H9 (cell line): Measurements from ENCODE around the gene POR. TPM values are rescaled to one million over a fixed set of nuclear protein-coding genes. Genes with fewer than 3 reads are reported as not detected.

ENCODE experiments used
- DNase-seq: peaks from one replicate; pipeline ENCODE4 v3.0.0-alpha.2; 2017
- H2AFZ ChIP-seq: one replicate; pipeline ENCODE4 v1.6.1; 2013; ENCODE audit warnings: mild to moderate bottlenecking, low read length, control low read depth, moderate library complexity
- H2AK5ac ChIP-seq: 2 replicates; pipeline ENCODE4 v1.6.1; 2013; ENCODE audit warnings: low read length, control low read depth, mixed read lengths; ENCODE audit not compliant: insufficient read length
- H2BK120ac ChIP-seq: one replicate; pipeline ENCODE4 v1.6.1; 2013; ENCODE audit warnings: low read depth, mild to moderate bottlenecking, low read length, control low read depth, inconsistent platforms; ENCODE audit not compliant: poor library complexity, severe bottlenecking
- H2BK12ac ChIP-seq: 2 replicates; pipeline ENCODE4 v1.6.1; 2013; ENCODE audit warnings: low read length, control low read depth, mixed read lengths, low read depth; ENCODE audit not compliant: insufficient read length
- H2BK15ac ChIP-seq: 2 replicates; pipeline ENCODE4 v1.6.1; 2013; ENCODE audit warnings: low read depth, low read length, control low read depth
- H2BK20ac ChIP-seq: one replicate; pipeline ENCODE4 v1.6.1; 2013; ENCODE audit warnings: low read depth, mild to moderate bottlenecking, low read length, control low read depth, inconsistent platforms; ENCODE audit not compliant: poor library complexity, severe bottlenecking
- H2BK5ac ChIP-seq: 2 replicates; pipeline ENCODE4 v1.6.1; 2013; ENCODE audit warnings: low read length, control low read depth, mixed read lengths; ENCODE audit not compliant: insufficient read length
- H3K14ac ChIP-seq: 2 replicates; pipeline ENCODE4 v1.6.1; 2013; ENCODE audit warnings: low read length, control low read depth; ENCODE audit not compliant: insufficient read depth
- H3K18ac ChIP-seq: 2 replicates; pipeline ENCODE4 v1.6.1; 2013; ENCODE audit warnings: low read depth, mild to moderate bottlenecking, mixed read lengths, low read length, control low read depth; ENCODE audit not compliant: insufficient read length
- H3K23ac ChIP-seq: 2 replicates; pipeline ENCODE4 v1.6.1; 2013; ENCODE audit warnings: low read length, control low read depth, mixed read lengths, low read depth; ENCODE audit not compliant: insufficient read length
- H3K23me2 ChIP-seq: 2 replicates; pipeline ENCODE4 v1.6.1; 2013; ENCODE audit warnings: low read depth, mild to moderate bottlenecking, mixed read lengths, low read length, control low read depth; ENCODE audit not compliant: insufficient read length, poor library complexity, severe bottlenecking
- H3K27ac ChIP-seq: 2 replicates; pipeline ENCODE4 v1.5.1; 2013; ENCODE audit warnings: low read length, control low read depth, mixed read lengths, low read depth; ENCODE audit not compliant: insufficient read length
- H3K27me3 ChIP-seq: 2 replicates; pipeline ENCODE4 v1.6.1; 2013; ENCODE audit warnings: low read length, control low read depth, inconsistent platforms; ENCODE audit not compliant: insufficient read depth
- H3K4ac ChIP-seq: 2 replicates; pipeline ENCODE4 v1.6.1; 2013; ENCODE audit warnings: low read depth, mild to moderate bottlenecking, control low read depth, inconsistent platforms, low read length, moderate library complexity
- H3K4me1 ChIP-seq: 2 replicates; pipeline ENCODE4 v1.6.1; 2013; ENCODE audit warnings: low read length, control low read depth, inconsistent platforms; ENCODE audit not compliant: insufficient read depth
- H3K4me2 ChIP-seq: 2 replicates; pipeline ENCODE4 v1.6.1; 2013; ENCODE audit warnings: low read length, control low read depth, mixed read lengths; ENCODE audit not compliant: insufficient read length, insufficient read depth
- H3K56ac ChIP-seq: 2 replicates; pipeline ENCODE4 v1.6.1; 2013; ENCODE audit warnings: low read depth, mild to moderate bottlenecking, mixed read lengths, low read length, control low read depth; ENCODE audit not compliant: insufficient read length
- H3K79me1 ChIP-seq: 2 replicates; pipeline ENCODE4 v1.6.1; 2013; ENCODE audit warnings: low read depth, mild to moderate bottlenecking, moderate library complexity, low read length, control low read depth, inconsistent platforms; ENCODE audit not compliant: insufficient read depth, poor library complexity, severe bottlenecking
- H3K79me2 ChIP-seq: 2 replicates; pipeline ENCODE4 v1.6.1; 2013; ENCODE audit warnings: low read length, control low read depth, inconsistent platforms; ENCODE audit not compliant: insufficient read depth
- H3K9ac ChIP-seq: 2 replicates; pipeline ENCODE4 v1.6.1; 2013; ENCODE audit warnings: low read length, control low read depth, mixed read lengths; ENCODE audit not compliant: insufficient read length; ENCODE audit errors: extremely low read depth
- H3K9me3 ChIP-seq: one replicate; pipeline ENCODE4 v1.6.1; 2013; ENCODE audit warnings: low read depth, low read length, inconsistent platforms; ENCODE audit not compliant: control insufficient read depth
- H3T11ph ChIP-seq: one replicate; pipeline ENCODE4 v1.6.1; 2013; ENCODE audit warnings: mild to moderate bottlenecking, low read length, control low read depth, inconsistent platforms
- H4K20me1 ChIP-seq: one replicate; pipeline ENCODE4 v1.6.1; 2013; ENCODE audit not compliant: control insufficient read depth, insufficient read length, insufficient read depth
- H4K5ac ChIP-seq: 2 replicates; pipeline ENCODE4 v1.6.1; 2013; ENCODE audit warnings: low read depth, mild to moderate bottlenecking, mixed read lengths, low read length, control low read depth; ENCODE audit not compliant: insufficient read length
- H4K8ac ChIP-seq: replicated peaks from 2 replicates; pipeline ENCODE4 v1.6.1; 2013; ENCODE audit warnings: low read length, control low read depth, mixed read lengths, low read depth; ENCODE audit not compliant: insufficient read length
- H4K91ac ChIP-seq: 2 replicates; pipeline ENCODE4 v1.6.1; 2013; ENCODE audit warnings: low read depth, mild to moderate bottlenecking, moderate library complexity, mixed read lengths, low read length, control low read depth; ENCODE audit not compliant: insufficient read length
- H3K27ac Mint-ChIP-seq, 3 experiments: 2 replicates in 2 of 3; 3 replicates in 1 of 3; pipeline ENCODE4 v1.8.0; 2020 to 2021; ENCODE audit warnings: mixed read lengths in 3 of 3, mild to moderate bottlenecking in 1 of 3, moderate library complexity in 1 of 3
- H3K27me3 Mint-ChIP-seq: 2 replicates; pipeline ENCODE4 v1.8.0; 2021; ENCODE audit warnings: low read depth, mild to moderate bottlenecking, moderate library complexity, mixed read lengths
- H3K36me3 Mint-ChIP-seq, 3 experiments: 2 replicates in 2 of 3; 3 replicates in 1 of 3; pipeline ENCODE4 v1.8.0; 2020 to 2021; ENCODE audit warnings: low read depth in 3 of 3, mixed read lengths in 3 of 3; ENCODE audit not compliant: insufficient read depth in 1 of 3
- H3K4me1 Mint-ChIP-seq, 2 experiments: 2 replicates each; pipeline ENCODE4 v1.8.0; 2020; ENCODE audit warnings: mixed read lengths in 2 of 2
- H3K4me3 Mint-ChIP-seq, 2 experiments: 2 replicates in 1 of 2; 3 replicates in 1 of 2; pipeline ENCODE4 v1.8.0; 2020 to 2021; ENCODE audit warnings: mild to moderate bottlenecking in 2 of 2, mixed read lengths in 2 of 2, moderate library complexity in 1 of 2
- H3K9me3 Mint-ChIP-seq, 2 experiments: 2 replicates in 1 of 2; 3 replicates in 1 of 2; pipeline ENCODE4 v1.8.0; 2020; ENCODE audit warnings: mild to moderate bottlenecking in 2 of 2, mixed read lengths in 2 of 2, moderate library complexity in 1 of 2
- WGBS: extraction: QIAGEN DNeasy Blood & Tissue Kit; methylation state at CpG from one replicate; pipeline ENCODE4 v1.1.7; 2013; ENCODE audit warnings: missing lambda C conversion rate, low lambda C conversion rate, mixed read lengths; ENCODE audit not compliant: insufficient read length; ENCODE audit errors: extremely low coverage; 5-methylcytosine and 5-hydroxymethylcytosine counted together
- total RNA-seq: library from RNA; stranded (reverse); gene quantifications from 2 replicates; pipeline ENCODE4 v1.2.1, GENCODE V29; 2021
- TF ChIP-seq, protein P1 (sequence below): fragments of 200-600 bp; sonication (generic); conservative IDR thresholded peaks from 3 replicates; pipeline ENCODE4 v1.8.0; 2021; ENCODE audit warnings: antibody characterized with exemption, mild to moderate bottlenecking

POR gene
- total RNA-seq, 1 experiment from 2014 or later, result 128 TPM

DNA sequence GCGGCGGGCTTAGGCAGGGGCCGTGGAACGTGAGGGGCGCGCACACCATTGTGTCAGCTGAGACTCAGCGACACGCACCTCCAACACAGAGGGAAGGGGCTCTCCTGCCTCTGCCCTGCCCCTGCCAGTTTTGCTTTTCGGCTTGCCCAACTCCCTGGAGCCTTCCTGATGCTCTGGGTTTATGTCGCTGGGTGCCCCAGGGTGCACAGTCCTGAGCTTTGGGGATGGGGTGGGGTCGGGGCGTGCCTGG, 66.2 kb downstream of the POR start:
- no peak for DNase-seq

More for the DNA sequence above, 66.2 kb downstream of the POR start:
- no peaks in the 10 kb centered on the region for H3K79me1 ChIP-seq
- peaks cover 1% of the 10 kb centered on the region; the same call in 1 of the 2 replicates for H3K27me3 Mint-ChIP-seq
- no peak overlapping the region for H3K27ac ChIP-seq
- H2AK5ac ChIP-seq, result no peak overlapping the region
- no CpG with 5 or more reads among the region's 12 CpGs for WGBS
- H4K20me1 ChIP-seq, result no peaks in the 10 kb centered on the region
- H4K8ac ChIP-seq, result no peak overlapping the region
- H4K91ac ChIP-seq, result no peak overlapping the region
- peaks cover 14 to 37% (median 34%) of the 10 kb centered on the region in 3 experiments for H3K36me3 Mint-ChIP-seq
- H3K4me1 ChIP-seq, result no peaks in the 10 kb centered on the region
- no peak overlapping the region for H3T11ph ChIP-seq
- no peak overlapping the region for H3K14ac ChIP-seq
- no peaks in the 10 kb centered on the region for H3K9me3 Mint-ChIP-seq
- no peaks in the 10 kb centered on the region for H3K9me3 ChIP-seq
- H3K4me2 ChIP-seq, result no peak overlapping the region
- no peak overlapping the region for H2BK15ac ChIP-seq
- no peak overlapping the region for H4K5ac ChIP-seq
- TF ChIP-seq, protein P1, sequence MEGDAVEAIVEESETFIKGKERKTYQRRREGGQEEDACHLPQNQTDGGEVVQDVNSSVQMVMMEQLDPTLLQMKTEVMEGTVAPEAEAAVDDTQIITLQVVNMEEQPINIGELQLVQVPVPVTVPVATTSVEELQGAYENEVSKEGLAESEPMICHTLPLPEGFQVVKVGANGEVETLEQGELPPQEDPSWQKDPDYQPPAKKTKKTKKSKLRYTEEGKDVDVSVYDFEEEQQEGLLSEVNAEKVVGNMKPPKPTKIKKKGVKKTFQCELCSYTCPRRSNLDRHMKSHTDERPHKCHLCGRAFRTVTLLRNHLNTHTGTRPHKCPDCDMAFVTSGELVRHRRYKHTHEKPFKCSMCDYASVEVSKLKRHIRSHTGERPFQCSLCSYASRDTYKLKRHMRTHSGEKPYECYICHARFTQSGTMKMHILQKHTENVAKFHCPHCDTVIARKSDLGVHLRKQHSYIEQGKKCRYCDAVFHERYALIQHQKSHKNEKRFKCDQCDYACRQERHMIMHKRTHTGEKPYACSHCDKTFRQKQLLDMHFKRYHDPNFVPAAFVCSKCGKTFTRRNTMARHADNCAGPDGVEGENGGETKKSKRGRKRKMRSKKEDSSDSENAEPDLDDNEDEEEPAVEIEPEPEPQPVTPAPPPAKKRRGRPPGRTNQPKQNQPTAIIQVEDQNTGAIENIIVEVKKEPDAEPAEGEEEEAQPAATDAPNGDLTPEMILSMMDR, result no peak
- H3K79me2 ChIP-seq, result no peaks in the 10 kb centered on the region
- no peak overlapping the region for H3K56ac ChIP-seq
- no peaks in the 10 kb centered on the region for H3K27me3 ChIP-seq
- no peak overlapping the region for H3K4me3 Mint-ChIP-seq
- no peak overlapping the region for H2BK5ac ChIP-seq
- H3K18ac ChIP-seq, result no peak overlapping the region
- no peak overlapping the region for H2BK20ac ChIP-seq
- no peak overlapping the region for H3K27ac Mint-ChIP-seq
- no peak overlapping the region for H3K9ac ChIP-seq
- H2BK12ac ChIP-seq, result no peak overlapping the region
- no peaks in the 10 kb centered on the region for H3K23me2 ChIP-seq
- no peak overlapping the region for H2AFZ ChIP-seq
- no peak overlapping the region for H2BK120ac ChIP-seq
- no peak overlapping the region for H3K4ac ChIP-seq
- no peak overlapping the region for H3K23ac ChIP-seq
- H3K4me1 Mint-ChIP-seq, result no peaks in the 10 kb centered on the region
